Femur (tissue), 1 donor: ENCODE results near the gene ASB4.
A peak's percentile ranks its signal among the peaks of the same experiment; 100 is the strongest.
"Not testable (repeated sequence)": the region's sequence is repeated elsewhere in the genome, so short reads cannot be mapped to it uniquely, and the experiment has no call there.

Source experiments
- DNase-seq: peaks from one replicate; pipeline ENCODE4 v3.0.0-alpha.2; 2017

The ASB4 gene

DNA sequence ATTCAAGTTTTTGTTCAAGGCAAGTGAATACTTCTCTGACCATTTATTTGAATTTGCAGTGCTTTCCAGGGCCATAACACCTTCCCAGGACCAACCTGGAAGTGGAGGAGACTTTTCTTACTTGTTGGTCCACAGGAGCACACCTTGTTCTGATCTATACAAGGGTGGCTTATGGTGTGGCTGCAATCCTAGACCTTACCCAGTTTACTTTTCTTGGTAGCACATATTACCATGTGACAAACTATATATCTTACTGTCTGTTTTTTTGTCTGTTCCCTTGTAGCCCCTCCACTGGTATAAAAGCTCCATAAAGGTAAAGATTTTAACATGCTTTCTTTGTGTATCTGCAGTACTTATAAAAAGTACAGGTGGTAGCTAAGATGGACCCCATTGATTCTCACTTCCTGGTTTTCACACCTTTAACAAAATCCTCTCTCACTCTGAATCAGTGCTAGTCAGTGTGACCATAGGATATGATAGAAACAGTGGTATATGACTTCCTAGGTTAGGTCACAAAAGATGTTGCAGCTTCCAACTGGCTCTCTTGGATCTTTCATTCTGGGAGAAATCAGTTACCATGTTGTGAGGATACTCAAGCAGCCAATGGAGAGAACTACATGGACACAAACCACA is 5.6 kb upstream of the ASB4 start:
- DNase-seq = no peak

DNA sequence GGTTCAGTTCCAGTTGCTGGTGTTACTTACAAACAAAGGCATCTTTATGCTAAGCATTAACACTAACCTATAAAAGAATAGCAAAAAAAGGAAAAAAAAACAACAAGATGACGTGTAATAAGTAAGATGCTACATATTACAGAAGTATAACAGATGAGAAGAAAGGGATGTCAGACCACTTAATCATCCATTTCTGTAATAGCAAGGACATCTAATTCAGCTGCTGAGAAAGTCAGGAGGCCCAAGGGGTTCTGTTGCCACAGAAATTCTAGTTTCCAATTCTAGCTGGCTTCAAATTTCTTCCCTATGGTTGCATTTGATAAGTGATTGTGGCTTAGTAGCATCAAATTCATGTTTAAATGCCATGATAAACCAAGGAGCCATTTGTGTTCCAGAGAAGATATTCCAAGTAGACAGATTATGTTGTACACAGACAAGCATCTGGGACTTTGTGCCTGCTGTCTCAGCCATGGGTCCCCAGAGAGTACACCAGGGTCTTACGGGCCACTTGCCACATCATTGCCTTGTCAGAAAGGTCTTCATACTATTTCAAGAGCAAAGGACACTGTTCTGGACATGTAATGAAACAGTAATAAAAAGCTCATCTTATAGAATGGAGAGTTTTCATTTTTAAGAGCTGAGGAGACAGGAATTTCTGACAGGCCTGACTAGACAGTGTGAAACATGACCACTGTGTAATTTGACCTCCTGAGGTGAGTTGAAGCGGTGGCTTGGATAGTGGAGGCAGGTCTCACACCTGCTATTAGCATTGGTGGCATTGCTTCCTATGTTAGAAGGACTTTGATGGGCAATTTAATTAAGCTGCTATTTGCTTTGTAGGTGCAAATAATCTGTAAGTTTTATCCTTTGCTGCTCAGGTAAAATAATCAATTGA is 4.2 kb upstream of the ASB4 start:
- no peak for DNase-seq

GRCh38 chr7:95482424-95482823 is 3.3 kb upstream of the ASB4 start:
- no peak for DNase-seq

- no peak for DNase-seq
These were observed 4.6 kb downstream of the ASB4 start for GRCh38 chr7:95490231-95490762.

GRCh38 chr7:95491201-95491600 is 5.5 kb downstream of the ASB4 start:
- no peak for DNase-seq

DNA sequence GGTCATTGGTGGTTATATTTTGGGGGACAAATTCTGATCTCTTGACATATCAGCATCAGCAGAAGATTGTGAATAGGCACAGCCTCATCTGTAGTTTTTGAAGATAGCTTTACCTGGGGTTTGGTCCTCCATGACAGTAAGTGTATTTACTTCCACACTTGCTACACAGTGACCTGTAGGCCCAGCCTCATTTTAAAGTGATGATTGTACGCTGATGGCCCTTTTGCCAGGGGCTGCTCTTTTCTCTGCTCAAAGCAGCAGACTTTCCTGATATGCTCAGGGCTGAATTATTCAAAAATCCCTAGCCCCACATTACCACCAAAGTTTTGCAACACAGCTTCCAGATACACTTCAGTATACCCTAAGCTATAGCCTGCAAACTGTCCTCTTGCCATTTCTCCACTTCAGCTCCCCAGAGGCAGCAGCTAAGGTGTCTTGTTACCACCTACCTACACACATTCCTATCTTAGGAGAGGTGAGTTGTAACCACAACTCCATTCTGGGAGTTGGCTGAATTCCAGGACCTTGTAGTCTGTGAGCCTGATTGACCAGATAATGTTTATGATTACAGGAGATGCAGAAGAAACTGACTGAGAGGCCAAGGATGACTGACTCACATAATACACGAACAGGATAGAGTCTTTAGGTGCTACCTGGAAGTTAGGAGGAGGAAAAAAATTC is 6.0 kb downstream of the ASB4 start:
- DNase-seq = no peak

DNA sequence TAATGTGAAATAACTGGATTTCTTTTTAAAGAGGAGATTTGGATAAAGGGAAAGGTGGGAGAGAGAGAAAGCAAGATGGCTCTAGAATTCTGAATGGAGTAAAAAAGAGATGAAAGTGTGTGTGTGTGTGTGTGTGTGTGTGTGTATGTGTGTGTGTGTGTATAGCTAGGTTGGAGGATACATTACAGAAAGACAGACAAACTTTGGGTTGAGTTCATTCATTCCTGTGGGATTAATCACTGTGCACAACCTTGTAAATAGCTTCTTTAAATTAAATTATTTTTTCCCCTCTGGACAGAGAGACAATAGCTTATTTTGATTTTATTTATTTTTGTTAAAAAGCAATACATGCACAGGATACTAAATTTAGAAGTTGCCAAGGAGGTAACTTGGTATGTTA is 7.5 kb downstream of the ASB4 start:
- no peak for DNase-seq

GRCh38 chr7:95493844-95494243 is 8.1 kb downstream of the ASB4 start:
- DNase-seq = no peak

DNA sequence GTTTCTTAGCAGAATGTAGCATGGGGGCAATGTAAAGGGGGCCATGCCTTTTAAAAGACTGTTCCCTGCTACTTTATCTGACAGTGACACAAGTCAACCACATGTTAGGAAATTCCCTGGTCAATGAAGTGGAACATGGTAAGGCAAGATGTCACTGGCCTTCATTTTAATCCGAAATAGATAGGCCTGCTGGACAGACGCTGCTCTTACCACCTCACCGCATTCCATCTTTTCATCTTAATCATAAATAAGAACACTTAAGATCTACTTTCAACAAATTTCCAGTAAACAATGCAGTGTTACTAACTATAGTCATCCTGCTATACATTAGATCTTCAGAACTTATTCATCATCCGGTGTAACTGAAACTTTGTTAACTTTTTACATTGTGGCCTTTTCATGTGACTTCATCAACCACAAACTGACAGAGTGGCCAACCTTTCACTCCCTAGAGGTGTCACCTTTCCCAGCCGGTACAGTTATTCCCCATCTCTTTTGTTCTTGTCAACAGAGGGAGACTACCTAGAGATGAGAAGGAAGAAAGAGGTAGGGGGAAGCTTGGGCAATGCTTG is 15.6 kb downstream of the ASB4 start:
- DNase-seq = no peak

DNA sequence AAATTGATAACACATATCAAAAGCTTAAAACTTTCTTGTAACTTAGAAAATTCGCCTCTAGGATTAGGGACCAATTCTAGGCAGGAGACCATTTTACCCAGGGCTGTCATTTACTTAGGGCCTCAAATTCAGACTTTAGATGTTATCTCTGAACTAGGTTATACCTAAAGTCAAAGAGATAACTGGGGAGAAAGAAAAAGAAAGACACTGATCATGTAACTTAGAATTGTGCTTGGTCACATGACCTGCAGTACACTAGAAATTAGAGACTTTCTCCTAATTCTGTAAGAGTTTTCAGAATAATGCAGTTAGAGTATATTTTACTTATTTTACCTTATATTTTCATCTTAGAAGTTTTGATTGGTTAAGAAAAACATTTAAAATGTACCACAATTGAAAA is 16.7 kb downstream of the ASB4 start:
- no peak for DNase-seq

DNA sequence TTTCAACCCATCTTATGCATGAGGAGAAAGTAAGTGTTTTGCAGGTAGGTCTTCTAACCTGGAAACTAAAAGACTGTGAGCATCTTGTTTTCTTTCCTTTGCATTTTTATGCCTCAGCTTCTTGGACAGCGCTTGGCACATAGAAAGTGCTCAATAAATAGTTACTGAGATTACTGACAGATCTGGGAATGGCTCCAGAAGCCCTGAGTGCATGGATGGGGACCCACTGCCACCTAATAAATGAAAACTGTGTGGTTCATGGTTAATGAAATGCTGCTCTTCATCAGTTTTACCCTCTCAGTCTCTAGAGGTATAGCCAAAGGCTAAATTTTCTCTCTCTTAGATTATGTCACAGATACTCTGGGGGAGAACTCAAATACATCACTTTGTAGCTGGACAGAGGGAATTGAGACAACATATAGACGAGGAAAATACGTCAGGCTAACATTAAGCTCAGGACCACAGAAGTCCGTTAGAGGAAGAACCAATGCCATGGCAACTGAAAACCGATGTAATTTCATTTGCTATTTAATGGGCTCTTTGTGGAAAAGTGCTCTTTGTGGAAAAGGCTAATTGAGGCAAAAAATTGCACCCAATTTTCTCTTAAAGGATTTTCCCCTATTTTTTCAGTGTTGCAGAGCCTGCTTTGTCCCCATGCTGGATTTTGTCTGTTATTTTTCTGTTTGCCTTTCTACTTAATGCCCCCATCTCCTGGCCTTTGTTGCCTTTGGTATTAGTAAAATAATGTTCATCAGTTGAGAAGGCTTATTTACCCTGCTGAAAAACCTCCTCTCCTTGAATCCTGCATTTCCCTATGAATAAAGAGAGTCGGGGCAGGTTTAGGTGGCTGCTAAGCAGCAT is 17.8 kb downstream of the ASB4 start:
- no peak for DNase-seq

DNA sequence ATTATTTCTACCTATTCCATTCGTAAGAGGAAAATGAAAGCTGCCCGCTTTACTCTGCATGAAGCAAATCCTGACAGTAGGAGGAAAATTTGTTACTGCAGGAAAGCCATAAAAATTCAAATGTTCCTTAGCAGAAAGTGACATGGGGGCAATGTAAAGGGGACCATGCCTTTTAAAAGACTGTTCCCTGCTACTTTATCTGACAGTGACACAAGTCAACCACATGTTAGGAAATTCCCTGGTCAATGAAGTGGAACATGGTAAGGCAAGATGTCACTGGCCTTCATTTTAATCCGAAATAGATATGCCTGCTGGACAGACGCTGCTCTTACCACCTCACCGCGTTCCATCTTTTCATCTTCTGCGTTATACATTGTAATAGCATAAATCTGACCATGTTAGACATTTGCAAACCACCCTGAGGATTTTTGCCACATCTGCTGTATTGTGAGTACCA is 18.4 kb downstream of the ASB4 start:
- not testable (repeated sequence) for DNase-seq

- no peak for DNase-seq
These were observed 23.0 kb downstream of the ASB4 start for GRCh38 chr7:95508780-95509179.

DNA sequence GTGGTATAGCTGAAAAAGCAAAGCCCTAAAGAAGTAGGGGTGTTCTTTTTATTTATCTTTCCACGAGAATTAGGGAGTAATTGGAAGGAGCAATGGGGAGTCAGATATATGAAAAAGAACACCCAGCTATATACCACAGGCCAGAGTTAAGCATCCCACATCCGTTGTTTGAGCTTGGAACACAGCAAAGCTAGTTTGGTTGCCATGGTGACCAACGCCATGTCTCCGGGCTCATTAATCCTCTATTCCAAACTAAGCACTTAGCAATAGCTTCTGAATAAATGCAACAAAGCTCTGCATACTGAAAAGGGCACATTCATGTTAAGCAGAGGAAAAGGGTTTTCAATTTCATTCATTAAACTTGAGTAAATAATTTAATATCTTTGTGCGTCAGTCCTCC is 23.5 kb downstream of the ASB4 start:
- DNase-seq = no peak

GRCh38 chr7:95511716-95512260 is 26.0 kb downstream of the ASB4 start:
- peak; percentile 64 for DNase-seq

DNA sequence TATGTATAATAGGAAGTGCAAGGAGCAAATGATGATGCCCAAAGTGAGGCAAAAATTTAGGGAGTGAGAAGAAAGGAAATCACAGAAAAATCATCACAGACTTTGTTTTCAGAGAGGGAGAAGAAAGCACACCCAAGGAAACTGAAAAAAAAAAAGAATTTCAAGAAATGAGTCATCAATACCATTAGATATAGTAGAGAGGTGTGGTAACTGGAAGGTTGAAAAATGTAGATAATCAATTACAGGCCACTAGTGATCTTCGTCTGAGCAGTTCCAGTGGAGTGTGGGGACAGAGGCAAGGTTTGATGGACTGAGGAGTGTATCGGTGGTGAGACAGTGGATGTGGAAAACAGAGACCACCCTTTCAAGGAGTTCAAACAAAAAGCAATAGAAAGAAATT is 31.7 kb downstream of the ASB4 start:
- no peak for DNase-seq

- DNase-seq = no peak
These were observed 32.1 kb downstream of the ASB4 start for GRCh38 chr7:95517870-95518269.

DNA sequence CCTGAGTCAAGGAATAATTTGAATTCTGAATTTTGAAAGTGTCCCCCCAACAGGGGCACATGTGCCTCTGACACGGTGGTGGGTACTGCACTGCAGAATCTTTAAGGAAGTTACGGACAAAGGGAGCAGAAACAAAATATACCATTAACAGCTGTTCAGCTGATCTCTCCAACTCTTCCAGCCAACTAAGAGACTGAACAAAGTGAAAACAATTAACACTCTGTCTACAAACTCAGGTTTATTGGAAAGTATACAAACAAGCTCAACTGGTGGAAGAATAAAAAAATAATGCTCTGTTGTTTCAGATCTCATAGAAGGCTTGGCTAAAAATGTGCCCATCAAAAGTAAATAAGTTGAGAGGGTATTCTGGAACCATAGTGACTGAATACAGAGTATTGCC is 34.4 kb downstream of the ASB4 start:
- DNase-seq = no peak

GRCh38 chr7:95525503-95525902 is 39.8 kb downstream of the ASB4 start:
- DNase-seq = no peak

GRCh38 chr7:95526128-95526738 is 40.5 kb downstream of the ASB4 start:
- no peak for DNase-seq

GRCh38 chr7:95527033-95527775 is 41.5 kb downstream of the ASB4 start:
- DNase-seq = no peak
